Activated gamma-delta T cell treated with Interleukin-2 at 50 U/mL for 16 hours (primary cell): Measurements from ENCODE around the gene TNFSF18.

Experiments used
- DNase-seq: peaks from one replicate; pipeline ENCODE4 v3.0.0-alpha.2; 2020

TNFSF18 gene

DNA sequence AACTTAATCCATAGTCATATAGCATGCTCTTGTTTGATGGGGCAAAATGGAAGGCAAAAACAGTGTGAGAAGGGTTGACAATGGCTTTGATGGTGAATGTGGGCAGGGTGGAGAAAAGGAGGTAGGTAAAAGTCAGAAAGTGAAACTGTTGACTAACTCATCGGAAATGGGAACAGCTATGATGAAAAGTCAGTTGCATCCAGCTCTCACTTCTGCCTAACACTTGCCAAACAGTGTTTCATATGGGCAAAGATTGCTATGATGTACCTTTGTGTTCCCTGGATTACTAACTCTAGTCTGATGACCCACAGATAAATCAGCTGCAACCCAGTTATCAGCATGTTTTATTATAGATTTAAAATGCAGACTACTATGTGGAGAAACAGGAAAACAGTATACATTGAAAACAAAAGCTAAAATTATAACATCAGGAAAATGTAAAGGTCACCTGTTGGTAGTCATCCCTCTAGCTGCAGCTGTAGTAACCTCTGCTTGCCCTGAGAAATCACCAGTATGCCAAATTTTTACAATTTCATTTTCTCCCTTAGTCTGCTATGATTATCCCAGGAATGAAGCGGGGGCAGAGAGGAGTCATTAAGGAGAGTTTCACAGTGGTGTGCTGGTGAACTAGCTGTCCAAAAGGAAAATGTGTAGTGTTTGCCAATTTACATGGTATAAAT lies 11.7 kb downstream of the TNFSF18 start:
- no peak for DNase-seq

DNA sequence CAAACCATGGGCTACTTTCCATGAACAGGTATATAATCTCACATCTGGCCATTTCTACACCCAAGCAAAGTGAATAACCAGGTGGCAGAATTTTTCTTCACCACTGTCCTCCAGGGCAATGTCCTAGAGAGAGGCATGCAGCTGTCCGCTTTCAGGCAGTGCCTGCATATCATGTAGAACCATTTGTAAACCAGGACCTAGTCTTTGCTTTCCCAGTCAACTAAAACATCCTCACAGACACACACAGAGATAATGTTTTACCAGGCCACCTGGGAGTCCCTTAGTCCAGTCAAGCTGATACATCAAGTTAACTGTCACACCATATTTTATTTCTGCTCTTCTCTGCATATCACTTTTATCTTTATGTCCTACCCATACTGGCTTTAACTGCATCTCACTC lies 26.2 kb downstream of the TNFSF18 start:
- no peak for DNase-seq

DNA sequence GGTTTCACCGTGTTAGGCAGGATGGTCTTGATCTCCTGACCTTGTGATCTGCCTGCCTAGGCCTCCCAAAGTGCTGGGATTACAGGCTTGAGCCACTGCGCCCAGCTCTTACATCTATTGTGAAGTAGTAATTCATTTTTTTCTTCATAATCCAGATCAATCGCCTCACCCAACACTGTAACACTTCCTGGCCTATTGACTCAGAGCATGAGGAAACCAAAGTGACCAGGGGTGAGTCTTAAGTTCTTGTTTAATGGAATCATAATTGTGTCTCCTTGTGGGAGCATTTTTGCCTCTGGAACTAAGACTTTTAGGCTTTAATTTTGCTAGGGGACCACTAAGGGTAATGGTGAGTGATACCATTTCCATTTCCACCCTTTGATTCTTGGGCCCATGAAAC lies 27.4 kb downstream of the TNFSF18 start:
- no peak for DNase-seq

DNA sequence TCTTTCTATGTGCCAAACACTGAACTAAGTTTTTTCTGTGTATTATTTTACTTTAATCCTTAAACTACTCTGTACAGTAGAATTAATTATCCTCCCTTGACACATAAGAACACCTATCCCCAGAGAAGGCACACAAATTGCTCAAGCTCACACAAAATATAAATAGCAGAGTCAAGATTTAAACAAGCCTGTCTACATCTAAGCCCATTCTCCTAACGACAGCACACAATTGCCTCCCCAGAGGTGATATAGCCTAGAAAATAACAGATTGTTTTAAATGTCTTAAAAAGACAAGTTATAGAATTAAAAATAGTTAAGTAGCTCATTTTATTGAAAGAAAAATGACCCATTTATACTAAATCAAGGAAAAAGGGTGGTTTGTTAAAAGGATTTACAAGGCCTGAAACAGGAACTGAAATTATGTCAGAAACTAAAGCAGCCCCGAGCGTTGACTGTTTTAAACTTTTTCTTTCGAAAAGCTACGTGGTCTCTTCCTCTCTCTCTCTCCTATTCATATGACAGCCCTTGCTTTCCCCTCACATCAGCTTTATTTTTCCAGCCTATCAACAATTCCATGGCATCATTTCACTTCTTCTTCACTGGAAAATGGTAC lies 30.5 kb downstream of the TNFSF18 start:
- DNase-seq: no peak

DNA sequence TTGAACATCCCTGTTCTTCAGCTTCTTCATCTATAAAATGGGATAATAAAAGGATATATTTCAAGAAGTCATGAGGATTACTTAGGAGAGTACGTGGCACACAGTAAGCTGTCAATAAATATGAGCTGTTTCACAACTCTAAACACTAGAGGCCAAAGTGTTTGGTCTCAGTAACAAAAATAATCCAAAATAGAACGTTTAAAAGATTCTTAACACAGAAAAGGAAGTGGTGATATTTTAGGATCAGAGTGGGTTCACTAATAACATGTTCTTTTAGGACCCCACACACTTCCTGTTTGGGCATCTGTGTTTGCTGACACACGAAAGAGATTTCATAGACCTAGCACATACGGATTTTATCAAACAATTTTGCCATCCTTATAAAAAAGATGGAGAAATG lies 32.9 kb downstream of the TNFSF18 start:
- DNase-seq: no peak

DNA sequence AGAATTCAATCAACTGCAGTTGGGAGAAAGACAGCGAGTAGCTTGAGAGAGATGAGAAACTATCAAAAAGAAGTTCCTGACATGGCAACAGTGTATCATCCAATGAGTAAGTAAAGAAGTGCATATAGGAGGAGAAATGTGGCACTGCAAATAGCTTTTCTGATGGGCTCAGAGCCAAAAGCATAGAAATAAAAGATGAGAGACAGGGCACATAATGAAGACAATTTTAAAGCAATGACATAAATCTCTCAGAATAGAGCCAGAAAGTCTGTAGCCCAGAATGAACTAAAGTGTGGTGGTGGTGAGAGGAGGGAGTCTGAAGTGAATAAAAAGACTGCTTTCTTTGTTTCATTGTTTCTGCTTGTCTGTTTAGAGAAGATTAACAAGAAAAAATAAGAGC lies 34.3 kb downstream of the TNFSF18 start:
- DNase-seq: no peak

DNA sequence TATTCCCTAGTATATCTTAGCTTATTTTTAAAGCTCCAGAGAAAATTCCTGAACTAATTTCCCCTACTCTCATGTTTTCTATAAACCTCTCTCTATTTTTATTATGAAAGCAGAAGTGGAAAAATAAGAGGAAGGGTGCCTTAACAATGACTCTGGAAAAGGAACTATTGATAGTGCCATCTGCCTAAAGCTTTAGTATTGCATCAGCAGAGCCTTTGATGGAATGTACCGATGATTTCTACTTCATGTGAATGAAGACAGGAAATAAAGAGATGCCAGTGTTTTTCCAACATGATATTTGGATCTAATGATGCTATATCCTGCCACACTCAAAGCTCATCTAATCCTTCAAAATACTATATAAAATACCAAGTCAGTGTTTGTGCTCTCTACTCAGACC lies 35.1 kb downstream of the TNFSF18 start:
- DNase-seq: no peak

DNA sequence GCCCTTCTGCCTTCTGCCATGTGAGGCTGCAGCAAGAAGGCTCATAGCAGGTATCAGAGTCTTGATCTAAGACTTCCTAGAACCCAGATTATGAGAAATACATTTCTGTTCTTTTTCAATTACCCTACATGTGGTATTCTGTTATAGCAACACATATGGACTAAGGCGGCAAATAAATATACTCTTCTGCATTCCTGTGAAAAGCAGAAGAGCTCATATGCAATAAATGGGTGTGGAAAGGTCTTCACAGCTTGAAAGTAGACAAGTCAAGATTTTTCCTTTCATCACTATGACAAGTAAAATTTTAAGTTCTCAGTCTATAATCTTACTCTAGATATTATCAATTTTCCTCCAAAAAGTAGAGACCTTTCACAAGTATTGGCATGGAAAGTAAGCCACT lies 36.6 kb downstream of the TNFSF18 start:
- no peak for DNase-seq

DNA sequence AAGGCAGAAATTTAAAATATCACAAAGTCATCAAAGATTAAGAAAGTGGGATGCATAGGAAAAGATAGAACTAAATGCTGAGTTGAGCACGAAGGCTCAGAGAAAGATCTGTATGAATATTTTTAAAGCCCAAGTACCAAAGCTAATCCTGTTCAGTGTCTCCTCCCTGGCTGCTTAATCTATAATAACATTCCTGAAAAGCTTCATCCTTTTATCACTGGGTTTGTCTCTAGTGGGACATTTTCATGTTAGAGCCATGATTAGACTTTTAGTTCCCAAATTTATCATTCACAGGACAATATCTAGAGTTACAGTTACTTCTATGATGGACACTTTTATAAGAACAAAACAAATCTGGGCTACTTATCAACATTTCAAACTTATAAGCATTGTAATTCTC lies 38.6 kb downstream of the TNFSF18 start:
- DNase-seq: no peak

DNA sequence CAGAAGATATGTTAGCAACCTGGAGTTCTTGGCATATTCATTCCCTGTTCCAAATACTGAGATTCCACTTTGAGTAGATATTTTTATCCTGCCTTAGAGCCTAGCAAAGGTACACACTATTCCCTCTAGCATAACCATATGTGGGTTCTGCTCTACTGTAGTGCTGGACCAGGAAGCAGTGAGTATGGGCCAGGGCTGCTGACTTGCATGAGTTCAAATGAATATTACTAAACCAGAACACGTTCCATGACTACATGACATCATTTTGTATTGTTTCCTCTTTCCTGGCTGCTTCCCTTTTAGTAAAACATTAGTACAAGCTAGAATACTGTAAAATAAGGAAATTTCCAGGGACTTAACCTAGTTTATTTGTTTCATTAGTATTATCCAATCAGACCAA lies 41.1 kb downstream of the TNFSF18 start:
- no peak for DNase-seq

DNA sequence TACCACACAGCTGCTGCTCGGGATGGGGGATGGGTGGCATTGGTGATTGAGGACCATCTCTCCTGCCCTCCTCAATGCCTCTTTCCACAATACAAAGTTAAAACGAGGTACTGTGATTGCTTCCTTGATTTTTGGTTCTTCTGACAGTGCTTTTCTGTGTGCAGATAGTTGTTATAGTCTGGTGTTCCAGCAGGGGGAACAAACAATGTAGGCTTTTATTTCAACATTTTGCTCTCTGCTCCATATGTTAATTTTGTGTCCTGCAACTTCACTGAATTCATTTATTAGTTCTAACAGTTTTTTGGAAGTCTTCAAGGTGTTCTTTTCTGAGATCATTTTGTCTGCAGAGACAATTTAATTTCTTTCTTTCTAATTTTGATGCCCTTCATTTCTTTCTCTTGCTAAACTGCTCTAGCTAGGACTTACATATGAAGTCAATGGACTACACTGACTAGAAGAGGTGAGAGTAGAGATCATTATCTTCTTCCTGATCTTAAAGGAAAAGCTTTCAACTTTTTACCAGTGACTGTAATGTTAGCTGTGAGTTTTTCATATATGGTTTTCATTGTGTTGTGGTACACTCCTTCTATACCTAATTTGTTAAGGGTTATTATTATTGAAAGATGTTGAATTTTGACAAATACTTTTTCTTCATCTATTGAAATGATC lies 45.4 kb downstream of the TNFSF18 start:
- DNase-seq: no peak

DNA sequence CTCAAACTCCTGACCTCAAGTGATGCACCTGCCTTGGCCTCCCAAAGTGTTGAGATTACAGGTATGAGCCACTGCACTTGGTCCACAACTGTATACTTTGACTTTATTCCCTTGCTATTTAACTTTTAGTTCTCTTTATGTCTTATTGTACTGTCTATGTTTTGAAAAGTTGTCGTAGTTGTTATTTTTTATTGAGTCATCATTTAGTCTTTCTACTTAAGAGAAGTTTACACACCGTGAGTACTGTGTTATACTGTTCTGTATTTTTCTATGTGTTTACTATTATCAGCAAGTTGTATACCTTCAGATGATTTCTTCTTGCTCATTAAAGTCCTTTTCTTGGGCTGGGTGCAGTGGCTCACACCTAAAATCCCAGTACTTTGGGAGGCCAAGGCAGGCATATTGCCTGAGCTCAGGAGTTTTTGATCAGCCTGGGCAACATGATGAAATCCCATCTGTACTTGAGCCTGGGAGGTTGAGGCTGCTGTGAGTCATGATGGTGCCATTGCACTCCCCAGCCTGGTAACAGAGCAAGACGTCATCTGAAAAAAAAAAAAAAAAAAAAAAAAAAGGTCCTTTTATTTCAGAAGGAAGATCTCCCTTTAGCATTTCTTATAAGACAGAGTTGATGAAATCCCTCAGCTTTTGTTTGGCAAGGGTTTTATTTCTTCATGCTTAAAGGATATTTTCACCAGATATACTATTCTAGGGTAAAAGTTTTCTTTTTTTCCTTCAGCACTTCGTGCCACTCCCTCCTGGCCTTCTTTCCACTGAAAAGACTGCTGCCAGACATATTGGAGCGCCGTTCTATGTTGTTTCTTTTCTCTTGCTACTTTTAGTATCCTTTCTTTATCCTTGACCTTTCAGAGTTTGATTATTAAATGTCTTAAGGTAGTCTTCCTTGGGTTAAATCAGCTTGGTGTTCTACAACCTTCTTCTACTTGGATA lies 47.6 kb downstream of the TNFSF18 start:
- no peak for DNase-seq

DNA sequence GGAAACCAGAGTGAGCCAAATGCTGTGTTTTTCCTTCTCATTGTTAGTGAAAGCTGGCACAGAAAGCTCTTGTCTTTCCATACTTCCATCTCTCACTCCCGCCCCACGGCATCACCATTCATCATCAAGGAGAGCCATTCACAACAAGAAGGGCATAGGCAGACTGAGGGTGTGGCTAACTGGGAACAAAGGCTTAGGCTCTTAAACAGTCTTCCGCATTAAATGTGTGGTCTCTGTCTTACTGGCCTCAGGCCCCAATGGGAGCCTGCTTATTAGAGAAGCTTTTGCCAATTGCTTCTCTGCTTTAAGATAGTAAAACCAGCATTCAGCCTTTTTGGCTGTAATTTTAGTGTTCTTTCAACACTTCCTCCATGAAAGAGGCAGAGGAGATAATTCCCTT lies 51.4 kb downstream of the TNFSF18 start:
- no peak for DNase-seq

DNA sequence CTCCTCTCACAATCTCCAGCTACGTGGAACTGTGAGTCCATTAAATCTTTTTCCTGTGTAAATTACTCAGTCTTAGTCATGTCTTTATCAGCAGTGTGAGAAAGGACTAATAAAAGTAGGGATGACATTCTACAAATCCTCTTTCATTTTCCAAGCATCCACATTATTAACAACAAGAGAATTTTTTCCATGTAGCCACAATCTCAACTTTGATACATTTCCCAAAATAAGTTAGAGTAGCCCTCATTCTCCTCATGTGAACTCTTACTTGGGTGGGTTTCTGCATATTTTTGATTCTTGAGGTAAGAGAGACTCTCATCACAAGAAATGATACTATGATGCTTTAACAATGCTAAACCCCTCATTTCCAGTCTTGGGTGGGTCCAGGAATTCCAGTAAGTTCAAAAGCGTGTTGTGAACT lies 52.8 kb downstream of the TNFSF18 start:
- DNase-seq: no peak

DNA sequence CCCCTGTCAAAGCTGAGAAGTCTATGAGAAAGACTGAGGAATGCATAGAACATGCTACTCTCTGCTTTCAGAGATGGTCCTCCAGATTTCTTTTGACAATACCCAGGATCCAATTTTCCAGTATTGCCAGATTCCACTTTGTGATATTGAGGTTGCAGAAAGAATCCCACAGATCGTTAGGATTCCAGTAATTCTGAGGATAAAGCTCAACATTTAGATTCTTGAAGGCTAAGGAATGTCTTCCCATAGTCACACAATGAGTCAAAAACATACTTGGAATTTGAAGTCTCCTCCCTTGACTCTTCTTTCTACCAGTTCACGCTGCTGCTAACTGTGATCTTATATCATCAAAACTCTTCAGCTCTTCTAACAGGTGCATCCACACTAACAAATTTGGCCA lies 57.1 kb downstream of the TNFSF18 start:
- DNase-seq: no peak

DNA sequence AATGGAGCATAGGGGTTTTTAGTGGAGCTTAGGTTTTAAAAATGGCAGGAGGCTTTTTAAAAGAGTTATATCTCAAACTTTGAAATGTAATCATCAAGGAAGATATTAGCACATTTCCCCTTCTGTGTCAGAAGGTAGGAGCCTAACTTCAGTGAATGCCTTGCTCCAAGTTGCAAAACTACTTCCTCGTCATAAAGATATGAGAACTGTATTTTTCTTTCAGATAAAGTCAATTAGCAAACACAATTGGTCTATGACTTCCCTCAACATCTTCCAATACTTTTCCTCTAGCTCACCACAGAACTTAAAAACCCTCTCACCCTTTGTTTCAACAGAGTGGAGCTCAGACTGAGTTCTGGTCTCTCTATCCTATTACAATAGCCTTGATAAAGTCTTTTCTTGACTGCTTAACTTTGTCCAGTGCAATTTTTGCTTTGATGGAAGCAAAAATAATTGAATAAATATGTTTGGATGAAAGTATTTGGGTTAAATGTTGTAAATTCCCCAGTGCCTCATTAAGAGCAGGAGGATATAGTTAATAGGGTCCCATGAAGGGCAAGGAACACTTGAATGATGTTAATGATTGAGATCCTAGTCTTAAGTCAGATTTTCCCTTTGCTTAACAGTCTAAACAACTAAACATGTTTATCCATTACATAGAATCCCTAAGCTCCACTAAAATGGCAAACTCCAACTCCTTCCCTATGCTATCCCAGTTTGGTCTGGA lies 58.9 kb downstream of the TNFSF18 start:
- DNase-seq: no peak

DNA sequence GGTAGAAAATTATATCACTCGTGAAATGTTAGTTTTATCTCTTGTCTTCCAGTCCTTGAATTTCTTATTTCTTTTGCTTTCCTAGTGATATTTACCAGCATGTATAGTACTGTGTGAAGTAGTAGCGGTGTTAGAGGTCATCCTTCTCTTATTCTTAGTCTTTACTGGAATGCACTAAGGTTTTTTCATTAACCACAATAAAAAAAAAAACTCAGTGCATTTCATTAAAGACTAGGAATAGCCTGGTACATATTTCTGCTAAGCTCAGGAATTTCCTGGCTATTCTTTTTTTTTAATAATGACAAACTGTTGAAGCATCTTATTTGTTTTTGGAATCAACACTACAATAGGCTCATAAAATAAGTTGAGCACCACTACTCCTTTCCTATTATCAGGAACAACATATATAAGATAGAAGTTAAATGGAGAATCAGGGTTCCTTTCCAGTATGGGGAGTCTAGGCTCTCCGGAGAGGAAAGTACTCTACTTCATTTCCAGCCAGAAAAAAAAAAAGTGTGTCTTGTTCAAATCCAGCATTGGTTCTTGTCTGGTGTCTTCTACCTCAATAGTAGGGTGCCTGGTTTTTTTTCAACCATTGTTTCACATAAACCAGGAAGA lies 60.0 kb downstream of the TNFSF18 start:
- no peak for DNase-seq
